ENCODE results near the gene METTL2B.
"Not testable (repeated sequence)": the region's sequence is repeated elsewhere in the genome, so short reads cannot be mapped to it uniquely, and the experiment has no call there.

The METTL2B gene

GRCh38 chr7:128488134-128488533 lies 11.6 kb downstream of the METTL2B start:
- not testable (repeated sequence) for H3K27me3 ChIP-seq (ENCODE audit: control insufficient read depth in 1 of 2, insufficient read depth in 2 of 2, low read length in 2 of 2); H3K4me3 ChIP-seq (ENCODE audit: low read length in 2 of 2); H3K27ac ChIP-seq (ENCODE audit: low read length); H3K4me1 ChIP-seq (ENCODE audit: control insufficient read depth, insufficient read depth, low read length); H3K9me3 ChIP-seq (ENCODE audit: control insufficient read depth in 2 of 2, low read length in 2 of 2); H3K9ac ChIP-seq (ENCODE audit: low read length in 2 of 2); H3K36me3 ChIP-seq (ENCODE audit: control insufficient read depth in 2 of 2, insufficient read depth in 2 of 2, low read length in 2 of 2)

- peaks cover 10 to 20% of the 10 kb centered on the region in 2 donors for H3K36me3 ChIP-seq (ENCODE audit: control insufficient read depth in 2 of 2, insufficient read depth in 2 of 2, low read length in 2 of 2)
- H3K9ac ChIP-seq (ENCODE audit: low read length in 2 of 2) = no peak overlapping the region
- H3K9me3 ChIP-seq (ENCODE audit: control insufficient read depth in 2 of 2, low read length in 2 of 2) = no peaks in the 10 kb centered on the region
- H3K4me3 ChIP-seq (ENCODE audit: low read length in 2 of 2) = no peak overlapping the region
- no peak overlapping the region for H3K27ac ChIP-seq (ENCODE audit: low read length)
- H3K27me3 ChIP-seq (ENCODE audit: control insufficient read depth in 1 of 2, insufficient read depth in 2 of 2, low read length in 2 of 2) = no peaks in the 10 kb centered on the region
- no peaks in the 10 kb centered on the region for H3K4me1 ChIP-seq (ENCODE audit: control insufficient read depth, insufficient read depth, low read length)
Measured at GRCh38 chr7:128497405-128497804, 20.9 kb downstream of the METTL2B start.

- not testable (repeated sequence) for H3K4me3 ChIP-seq (ENCODE audit: low read length in 2 of 2); H3K4me1 ChIP-seq (ENCODE audit: control insufficient read depth, insufficient read depth, low read length); H3K9me3 ChIP-seq (ENCODE audit: control insufficient read depth in 2 of 2, low read length in 2 of 2); H3K27ac ChIP-seq (ENCODE audit: low read length); H3K27me3 ChIP-seq (ENCODE audit: control insufficient read depth in 1 of 2, insufficient read depth in 2 of 2, low read length in 2 of 2); H3K9ac ChIP-seq (ENCODE audit: low read length in 2 of 2); H3K36me3 ChIP-seq (ENCODE audit: control insufficient read depth in 2 of 2, insufficient read depth in 2 of 2, low read length in 2 of 2)
Measured at GRCh38 chr7:128505416-128505815, 28.9 kb downstream of the METTL2B start.

GRCh38 chr7:128506819-128507218 lies 30.3 kb downstream of the METTL2B start:
- H3K9me3 ChIP-seq (ENCODE audit: control insufficient read depth in 2 of 2, low read length in 2 of 2); H3K9ac ChIP-seq (ENCODE audit: low read length in 2 of 2); H3K27me3 ChIP-seq (ENCODE audit: control insufficient read depth in 1 of 2, insufficient read depth in 2 of 2, low read length in 2 of 2); H3K27ac ChIP-seq (ENCODE audit: low read length); H3K36me3 ChIP-seq (ENCODE audit: control insufficient read depth in 2 of 2, insufficient read depth in 2 of 2, low read length in 2 of 2); H3K4me1 ChIP-seq (ENCODE audit: control insufficient read depth, insufficient read depth, low read length); H3K4me3 ChIP-seq (ENCODE audit: low read length in 2 of 2): not testable (repeated sequence)

- not testable (repeated sequence) for H3K27ac ChIP-seq (ENCODE audit: low read length); H3K36me3 ChIP-seq (ENCODE audit: control insufficient read depth in 2 of 2, insufficient read depth in 2 of 2, low read length in 2 of 2); H3K27me3 ChIP-seq (ENCODE audit: control insufficient read depth in 1 of 2, insufficient read depth in 2 of 2, low read length in 2 of 2); H3K9me3 ChIP-seq (ENCODE audit: control insufficient read depth in 2 of 2, low read length in 2 of 2); H3K4me1 ChIP-seq (ENCODE audit: control insufficient read depth, insufficient read depth, low read length); H3K9ac ChIP-seq (ENCODE audit: low read length in 2 of 2); H3K4me3 ChIP-seq (ENCODE audit: low read length in 2 of 2)
Measured at GRCh38 chr7:128507321-128507993, 30.9 kb downstream of the METTL2B start.

GRCh38 chr7:128511692-128512091 lies 35.1 kb downstream of the METTL2B start:
- H3K36me3 ChIP-seq (ENCODE audit: control insufficient read depth in 2 of 2, insufficient read depth in 2 of 2, low read length in 2 of 2) = not testable (repeated sequence)

GRCh38 chr7:128515232-128515631 lies 38.7 kb downstream of the METTL2B start:
- H3K9me3 ChIP-seq (ENCODE audit: control insufficient read depth in 2 of 2, low read length in 2 of 2); H3K27me3 ChIP-seq (ENCODE audit: control insufficient read depth in 1 of 2, insufficient read depth in 2 of 2, low read length in 2 of 2); H3K9ac ChIP-seq (ENCODE audit: low read length in 2 of 2); H3K4me1 ChIP-seq (ENCODE audit: control insufficient read depth, insufficient read depth, low read length); H3K27ac ChIP-seq (ENCODE audit: low read length); H3K36me3 ChIP-seq (ENCODE audit: control insufficient read depth in 2 of 2, insufficient read depth in 2 of 2, low read length in 2 of 2); H3K4me3 ChIP-seq (ENCODE audit: low read length in 2 of 2): not testable (repeated sequence)

More at GRCh38 chr7:128511692-128512091, 35.1 kb downstream of the METTL2B start:
- H3K27me3 ChIP-seq (ENCODE audit: control insufficient read depth in 1 of 2, insufficient read depth in 2 of 2, low read length in 2 of 2); H3K27ac ChIP-seq (ENCODE audit: low read length); H3K9ac ChIP-seq (ENCODE audit: low read length in 2 of 2); H3K4me3 ChIP-seq (ENCODE audit: low read length in 2 of 2); H3K4me1 ChIP-seq (ENCODE audit: control insufficient read depth, insufficient read depth, low read length); H3K9me3 ChIP-seq (ENCODE audit: control insufficient read depth in 2 of 2, low read length in 2 of 2): not testable (repeated sequence)

- H3K27me3 ChIP-seq (ENCODE audit: control insufficient read depth in 1 of 2, insufficient read depth in 2 of 2, low read length in 2 of 2); H3K4me1 ChIP-seq (ENCODE audit: control insufficient read depth, insufficient read depth, low read length); H3K9me3 ChIP-seq (ENCODE audit: control insufficient read depth in 2 of 2, low read length in 2 of 2): not testable (repeated sequence)
Measured at GRCh38 chr7:128517023-128517422, 40.5 kb downstream of the METTL2B start.

GRCh38 chr7:128523226-128523931 lies 46.8 kb downstream of the METTL2B start:
- H3K4me3 ChIP-seq (ENCODE audit: low read length in 2 of 2); H3K36me3 ChIP-seq (ENCODE audit: control insufficient read depth in 2 of 2, insufficient read depth in 2 of 2, low read length in 2 of 2); H3K4me1 ChIP-seq (ENCODE audit: control insufficient read depth, insufficient read depth, low read length); H3K27ac ChIP-seq (ENCODE audit: low read length); H3K27me3 ChIP-seq (ENCODE audit: control insufficient read depth in 1 of 2, insufficient read depth in 2 of 2, low read length in 2 of 2); H3K9me3 ChIP-seq (ENCODE audit: control insufficient read depth in 2 of 2, low read length in 2 of 2); H3K9ac ChIP-seq (ENCODE audit: low read length in 2 of 2): not testable (repeated sequence)

More at GRCh38 chr7:128517023-128517422, 40.5 kb downstream of the METTL2B start:
- not testable (repeated sequence) for H3K9ac ChIP-seq (ENCODE audit: low read length in 2 of 2); H3K36me3 ChIP-seq (ENCODE audit: control insufficient read depth in 2 of 2, insufficient read depth in 2 of 2, low read length in 2 of 2); H3K27ac ChIP-seq (ENCODE audit: low read length); H3K4me3 ChIP-seq (ENCODE audit: low read length in 2 of 2)

GRCh38 chr7:128523932-128524524 lies 47.5 kb downstream of the METTL2B start:
- H3K4me1 ChIP-seq (ENCODE audit: control insufficient read depth, insufficient read depth, low read length); H3K9me3 ChIP-seq (ENCODE audit: control insufficient read depth in 2 of 2, low read length in 2 of 2); H3K36me3 ChIP-seq (ENCODE audit: control insufficient read depth in 2 of 2, insufficient read depth in 2 of 2, low read length in 2 of 2); H3K27me3 ChIP-seq (ENCODE audit: control insufficient read depth in 1 of 2, insufficient read depth in 2 of 2, low read length in 2 of 2); H3K9ac ChIP-seq (ENCODE audit: low read length in 2 of 2); H3K4me3 ChIP-seq (ENCODE audit: low read length in 2 of 2); H3K27ac ChIP-seq (ENCODE audit: low read length): not testable (repeated sequence)

GRCh38 chr7:128525584-128525983 lies 49.0 kb downstream of the METTL2B start:
- not testable (repeated sequence) for H3K9me3 ChIP-seq (ENCODE audit: control insufficient read depth in 2 of 2, low read length in 2 of 2); H3K27me3 ChIP-seq (ENCODE audit: control insufficient read depth in 1 of 2, insufficient read depth in 2 of 2, low read length in 2 of 2); H3K9ac ChIP-seq (ENCODE audit: low read length in 2 of 2); H3K36me3 ChIP-seq (ENCODE audit: control insufficient read depth in 2 of 2, insufficient read depth in 2 of 2, low read length in 2 of 2); H3K4me1 ChIP-seq (ENCODE audit: control insufficient read depth, insufficient read depth, low read length); H3K4me3 ChIP-seq (ENCODE audit: low read length in 2 of 2); H3K27ac ChIP-seq (ENCODE audit: low read length)

Data from stomach smooth muscle (tissue), 2 donors.